Lung (tissue), 12 donors: ENCODE data around the gene CA12. TPM values are rescaled to one million over a fixed set of nuclear protein-coding genes. Genes with fewer than 3 reads are reported as not detected.

ENCODE experiments used
- ATAC-seq: fragments of 200-7000 bp; cut with Tn5 transposase; one replicate; pipeline ENCODE4 v1.9.1; 2020; ENCODE audit warnings: moderate number of reproducible peaks; ENCODE audit not compliant: insufficient read depth, low FRiP score
- DNase-seq, 3 donors: peaks; one replicate each; pipeline ENCODE4 v3.0.0-alpha.2; 2013 to 2017
- H3K27ac ChIP-seq, 2 donors: one replicate each; pipeline ENCODE4 v1.5.1; 2013; ENCODE audit warnings: mild to moderate bottlenecking in 2 of 2, moderate library complexity in 2 of 2, control low read depth in 1 of 2, inconsistent platforms in 1 of 2, low read depth in 1 of 2, low read length in 1 of 2
- H3K27me3 ChIP-seq, 3 donors: one replicate each; pipeline ENCODE4 v1.5.1; 2013; ENCODE audit warnings: low read length in 2 of 3; ENCODE audit not compliant: control insufficient read depth in 3 of 3, insufficient read depth in 3 of 3
- H3K36me3 ChIP-seq, 4 donors: one replicate each; pipeline ENCODE4 v1.5.1; 2013; ENCODE audit warnings: low read length in 4 of 4, mild to moderate bottlenecking in 1 of 4, moderate library complexity in 1 of 4; ENCODE audit not compliant: control insufficient read depth in 4 of 4, insufficient read depth in 4 of 4
- H3K4me1 ChIP-seq, 5 donors: one replicate each; pipeline ENCODE4 v1.5.1; 2013; ENCODE audit warnings: low read length in 5 of 5, mild to moderate bottlenecking in 2 of 5, moderate library complexity in 1 of 5; ENCODE audit not compliant: control insufficient read depth in 5 of 5, insufficient read depth in 5 of 5
- H3K4me3 ChIP-seq: one replicate; pipeline ENCODE4 v1.5.1; 2013; ENCODE audit warnings: mild to moderate bottlenecking, control low read depth, moderate library complexity
- H3K9ac ChIP-seq, 2 donors: one replicate each; pipeline ENCODE4 v1.5.1; 2013; ENCODE audit warnings: low read length in 2 of 2, control low read depth in 1 of 2; ENCODE audit not compliant: insufficient read depth in 1 of 2
- H3K9me3 ChIP-seq, 4 donors: one replicate each; pipeline ENCODE4 v1.5.1; 2013; ENCODE audit warnings: low read length in 3 of 4, mild to moderate bottlenecking in 1 of 4, moderate library complexity in 1 of 4; ENCODE audit not compliant: control insufficient read depth in 4 of 4, insufficient read depth in 3 of 4
- CTCF ChIP-seq: IDR thresholded peaks from 2 replicates; pipeline ENCODE4 v1.5.1; 2012; ENCODE audit warnings: mild to moderate bottlenecking; ENCODE audit errors: control extremely low read depth, extremely low read depth
- WGBS, 2 donors: extraction: QIAGEN DNeasy Blood & Tissue Kit; methylation state at CpG; one replicate each; pipeline ENCODE4 v1.1.7; 2013; 5-methylcytosine and 5-hydroxymethylcytosine counted together
- polyA plus RNA-seq, 2 donors: library from polyadenylated mRNA; stranded (reverse); fragments of 200-250 nt; gene quantifications; one replicate each; pipeline ENCODE4 v1.2.1, GENCODE V29; 2013
- total RNA-seq, 2 donors: library from RNA; depleted of rRNA in 1 of 2; stranded (reverse); fragments of >200 nt in 1 of 2; gene quantifications; one replicate each; pipeline ENCODE4 v1.2.1, GENCODE V29; 2014 to 2021
- donor health status: control.
- donor health status: control.
- donor health status: Bipolar disorder and iron deficiency.
- donor health status: healthy.
- donor health status: DM: yes; HTN: yes; CAD: no.

The CA12 gene
- total and polyA plus RNA-seq, 4 donors, result 2.2 to 46.8 (median 5.8) TPM

DNA sequence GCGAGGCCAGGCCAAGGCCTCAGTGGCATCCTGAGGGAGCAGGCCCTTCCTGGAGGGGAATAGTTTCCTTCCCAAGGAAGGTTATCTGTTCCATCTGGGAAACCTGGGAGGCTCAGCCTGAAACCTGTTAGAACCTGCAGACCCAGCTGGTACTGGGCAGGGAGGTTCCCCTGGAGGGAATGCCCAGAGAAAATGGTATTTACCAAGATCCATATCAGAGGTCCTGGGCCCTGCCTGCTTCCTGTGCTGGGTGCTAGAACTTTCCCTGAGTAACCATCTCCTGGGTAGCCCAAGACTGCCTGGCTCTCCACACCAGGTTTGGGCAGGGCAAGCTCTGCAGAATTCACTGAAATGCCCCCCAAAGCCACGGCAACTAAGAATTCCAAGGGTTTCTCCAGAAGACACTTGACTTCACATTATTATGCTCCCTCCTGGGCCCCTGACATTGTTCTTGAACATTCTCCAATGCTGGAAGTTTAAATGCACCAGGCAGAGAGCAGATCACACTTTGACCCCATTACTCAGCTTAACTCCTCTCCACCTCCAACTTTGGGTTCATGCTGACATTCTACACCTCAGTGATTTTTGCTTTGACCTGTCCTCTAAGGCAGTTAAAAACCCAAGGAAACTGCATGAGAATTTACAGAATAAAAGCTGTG is 2.0 kb downstream of the CA12 start:
- no peak overlapping the region for H3K4me3 ChIP-seq
- no peak for ATAC-seq
- H3K4me1 ChIP-seq, result peaks cover 0 to 25% (median 9%) of the 10 kb centered on the region in 5 donors
- whole genome bisulfite sequencing, 2 donors, result 88 to 90% methylated on average over 2 of the region's 2 CpGs
- H3K27ac ChIP-seq, result no peak overlapping the region
- H3K9ac ChIP-seq, result no peak overlapping the region
- H3K36me3 ChIP-seq, result no peaks in the 10 kb centered on the region
- TF ChIP-seq CTCF, result no peak
- peaks cover 5 to 20% (median 16%) of the 10 kb centered on the region in 3 donors for H3K27me3 ChIP-seq
- no peak for DNase-seq
- H3K9me3 ChIP-seq, result peaks cover 0 to 2% (median 0%) of the 10 kb centered on the region in 4 donors

DNA sequence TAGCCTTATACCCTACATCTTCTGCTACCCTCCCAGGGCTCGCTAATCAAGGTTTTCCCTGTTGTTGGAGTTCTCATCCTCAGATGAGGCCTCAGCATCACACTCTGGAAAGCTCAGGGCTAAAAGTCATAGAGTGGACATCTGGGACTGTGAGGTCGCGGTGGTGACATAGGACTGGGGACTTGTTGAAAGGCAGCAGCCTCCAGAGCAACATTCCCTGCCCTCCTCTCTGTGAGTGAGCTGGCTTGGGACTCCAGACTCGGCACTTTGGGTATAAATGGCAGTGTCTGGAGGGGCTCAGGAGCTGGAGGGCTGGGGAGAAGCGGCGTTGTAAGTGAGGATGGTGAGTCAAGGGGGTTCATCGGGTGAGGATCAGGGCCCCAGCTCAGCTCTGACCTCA is 2.7 kb downstream of the CA12 start:
- Histone ChIP-seq H3K27me3 (peaks cover 5 to 18% (median 16%) of the 10 kb centered on the region in 3 donors), H3K4me3 (no peak overlapping the region), H3K36me3 (no peaks in the 10 kb centered on the region), H3K9me3 (peaks cover 0 to 2% (median 0%) of the 10 kb centered on the region in 4 donors), H3K4me1 (peaks cover 0 to 29% (median 11%) of the 10 kb centered on the region in 5 donors), H3K9ac (no peak overlapping the region), H3K27ac (no peak overlapping the region)
- no peak for DNase-seq
- no peak for TF ChIP-seq CTCF
- ATAC-seq, result no peak
- WGBS, 2 donors, result 90 to 94% methylated on average over 7 of the region's 7 CpGs

GRCh38 chr15:63374686-63375520 is 6.7 kb downstream of the CA12 start:
- Histone ChIP-seq H3K27me3 (peaks cover 2 to 6% (median 4%) of the 10 kb centered on the region in 3 donors), H3K4me3 (no peak overlapping the region), H3K27ac (peak overlapping the region in 1 of 2 donors; percentile 62), H3K9me3 (no peaks in the 10 kb centered on the region), H3K36me3 (no peaks in the 10 kb centered on the region), H3K9ac (no peak overlapping the region), H3K4me1 (peaks cover 0 to 18% (median 10%) of the 10 kb centered on the region in 5 donors)
- ATAC-seq (peak; percentile 59), DNase-seq (peak; percentile 76 to 89 (median 83))
- WGBS, 2 donors, result 29 to 42% methylated on average over 11 of the region's 11 CpGs
- TF ChIP-seq CTCF, result no peak
